ENCODE results near the gene KCNJ5. TPM values are rescaled to one million over a fixed set of nuclear protein-coding genes. Genes with fewer than 3 reads are reported as not detected.
"Not testable (repeated sequence)": the region's sequence is repeated elsewhere in the genome, so short reads cannot be mapped to it uniquely, and the experiment has no call there.

Gene KCNJ5
- polyA plus RNA-seq, 4 donors, result 0.90 to 5.2 (median 3.7) TPM

- DNase-seq (ENCODE audit: low read depth in 4 of 4, low spot score in 3 of 4), result no peak
Measured at GRCh38 chr11:128909438-128910125, 18.4 kb downstream of the KCNJ5 start.

GRCh38 chr11:128910576-128910975 is 19.4 kb downstream of the KCNJ5 start:
- DNase-seq (ENCODE audit: low read depth in 4 of 4, low spot score in 3 of 4), result no peak

- DNase-seq (ENCODE audit: low read depth in 4 of 4, low spot score in 3 of 4), result no peak
Measured at GRCh38 chr11:128911239-128911638, 20.1 kb downstream of the KCNJ5 start.

GRCh38 chr11:128911701-128912100 is 20.5 kb downstream of the KCNJ5 start:
- no peak for DNase-seq (ENCODE audit: low read depth in 4 of 4, low spot score in 3 of 4)

GRCh38 chr11:128913806-128914205 is 22.6 kb downstream of the KCNJ5 start:
- DNase-seq (ENCODE audit: low read depth in 4 of 4, low spot score in 3 of 4), result no peak

- DNase-seq (ENCODE audit: low read depth in 4 of 4, low spot score in 3 of 4), result no peak
Measured at GRCh38 chr11:128914216-128915148, 23.3 kb downstream of the KCNJ5 start.

- DNase-seq (ENCODE audit: low read depth in 4 of 4, low spot score in 3 of 4), result no peak
Measured at GRCh38 chr11:128915149-128915521, 24.0 kb downstream of the KCNJ5 start.

GRCh38 chr11:128916037-128916572 is 24.9 kb downstream of the KCNJ5 start:
- no peak for DNase-seq (ENCODE audit: low read depth in 4 of 4, low spot score in 3 of 4)

GRCh38 chr11:128916681-128917080 is 25.5 kb downstream of the KCNJ5 start:
- DNase-seq (ENCODE audit: low read depth in 4 of 4, low spot score in 3 of 4), result no peak

- no peak for DNase-seq (ENCODE audit: low read depth in 4 of 4, low spot score in 3 of 4)
Measured at GRCh38 chr11:128917144-128917724, 26.1 kb downstream of the KCNJ5 start.

- no peak for DNase-seq (ENCODE audit: low read depth in 4 of 4, low spot score in 3 of 4)
Measured at GRCh38 chr11:128919216-128919615, 28.1 kb downstream of the KCNJ5 start.

GRCh38 chr11:128919635-128920034 is 28.5 kb downstream of the KCNJ5 start:
- DNase-seq (ENCODE audit: low read depth in 4 of 4, low spot score in 3 of 4), result not testable (repeated sequence)

- DNase-seq (ENCODE audit: low read depth in 4 of 4, low spot score in 3 of 4), result no peak
Measured at GRCh38 chr11:128920666-128921065, 29.5 kb downstream of the KCNJ5 start.

- no peak for DNase-seq (ENCODE audit: low read depth in 4 of 4, low spot score in 3 of 4)
Measured at GRCh38 chr11:128921793-128922192, 30.6 kb downstream of the KCNJ5 start.

GRCh38 chr11:128924104-128924503 is 32.9 kb downstream of the KCNJ5 start:
- no peak for DNase-seq (ENCODE audit: low read depth in 4 of 4, low spot score in 3 of 4)

- DNase-seq (ENCODE audit: low read depth in 4 of 4, low spot score in 3 of 4), result no peak
Measured at GRCh38 chr11:128924510-128925249, 33.5 kb downstream of the KCNJ5 start.

- no peak for DNase-seq (ENCODE audit: low read depth in 4 of 4, low spot score in 3 of 4)
Measured at GRCh38 chr11:128925250-128925600, 34.1 kb downstream of the KCNJ5 start.

- no peak for DNase-seq (ENCODE audit: low read depth in 4 of 4, low spot score in 3 of 4)
Measured at GRCh38 chr11:128926000-128926399, 34.8 kb downstream of the KCNJ5 start.

GRCh38 chr11:128926437-128927107 is 35.4 kb downstream of the KCNJ5 start:
- DNase-seq (ENCODE audit: low read depth in 4 of 4, low spot score in 3 of 4), result no peak

GRCh38 chr11:128927108-128927461 is 35.9 kb downstream of the KCNJ5 start:
- no peak for DNase-seq (ENCODE audit: low read depth in 4 of 4, low spot score in 3 of 4)
